HepG2 (cell line): ENCODE data around the gene RNASE2. TPM values are rescaled to one million over a fixed set of nuclear protein-coding genes. Genes with fewer than 3 reads are reported as not detected.

ENCODE experiments used
- ARNT2 ChIP-seq: sonication (generic); formaldehyde crosslinking; IDR thresholded peaks from 2 replicates; pipeline ENCODE4 v1.8.0; 2022; ENCODE audit warnings: mild to moderate bottlenecking, low read depth, missing genetic modification reagents, moderate library complexity
- ATF4 ChIP-seq, 2 experiments: fragments of 450-650 bp in 1 of 2; sonication (generic) in 1 of 2; formaldehyde crosslinking; IDR thresholded peaks; 2 replicates each; pipeline versions ENCODE4 v1.5.0 to v1.8.0; 2020 to 2022; ENCODE audit warnings: mild to moderate bottlenecking in 1 of 2, missing genetic modification reagents in 1 of 2
- ELK4 ChIP-seq: sonication (generic); formaldehyde crosslinking; IDR thresholded peaks from 2 replicates; pipeline ENCODE4 v1.9.0; 2021; ENCODE audit warnings: missing genetic modification reagents, borderline replicate concordance
- GATAD2A ChIP-seq: IDR thresholded peaks from 2 replicates; pipeline ENCODE4 v1.6.1; 2016
- GLI4 ChIP-seq: sonication (generic); formaldehyde crosslinking; IDR thresholded peaks from 2 replicates; pipeline ENCODE4 v1.5.1; 2020; ENCODE audit warnings: missing genetic modification reagents, mild to moderate bottlenecking, moderate library complexity, borderline replicate concordance
- GZF1 ChIP-seq: sonication (generic); formaldehyde crosslinking; IDR thresholded peaks from 2 replicates; pipeline ENCODE4 v1.5.1; 2020; ENCODE audit warnings: mild to moderate bottlenecking, missing genetic modification reagents
- KLF6 ChIP-seq: IDR thresholded peaks from 2 replicates; pipeline ENCODE4 v1.8.0; 2016; ENCODE audit warnings: missing biosample characterization, missing genetic modification reagents
- POLR2G ChIP-seq: fragments of 200-400 bp; formaldehyde crosslinking; IDR thresholded peaks from 2 replicates; pipeline ENCODE4 v1.6.1; 2018; ENCODE audit warnings: mild to moderate bottlenecking, low read depth, low read length, moderate library complexity
- SMAD9 ChIP-seq: sonication (generic); formaldehyde crosslinking; IDR thresholded peaks from 2 replicates; pipeline ENCODE4 v1.5.1; 2020; ENCODE audit warnings: mild to moderate bottlenecking, missing genetic modification reagents
- SRSF9 ChIP-seq: fragments of 200-400 bp; formaldehyde crosslinking; IDR thresholded peaks from 2 replicates; pipeline ENCODE4 v1.6.1; 2018; ENCODE audit warnings: borderline replicate concordance, mild to moderate bottlenecking, low read depth, low read length; ENCODE audit not compliant: insufficient read depth, poor library complexity, severe bottlenecking
- TRAFD1 ChIP-seq: sonication (generic); formaldehyde crosslinking; IDR thresholded peaks from 2 replicates; pipeline ENCODE4 v1.5.1; 2020; ENCODE audit warnings: missing genetic modification reagents, mild to moderate bottlenecking, borderline replicate concordance
- ZBTB49 ChIP-seq: sonication (generic); formaldehyde crosslinking; IDR thresholded peaks from 2 replicates; pipeline ENCODE4 v1.4.0; 2020; ENCODE audit warnings: missing genetic modification reagents, borderline replicate concordance
- ZFP37 ChIP-seq: sonication (generic); formaldehyde crosslinking; IDR thresholded peaks from 2 replicates; pipeline ENCODE4 v1.4.0; 2020; ENCODE audit warnings: missing genetic modification reagents, borderline replicate concordance
- ZHX1 ChIP-seq: sonication (generic); formaldehyde crosslinking; IDR thresholded peaks from 2 replicates; pipeline ENCODE4 v1.8.1; 2022; ENCODE audit warnings: low read depth, mild to moderate bottlenecking, missing genetic modification reagents
- ZNF331 ChIP-seq: sonication (generic); formaldehyde crosslinking; IDR thresholded peaks from 2 replicates; pipeline ENCODE4 v1.4.0; 2020; ENCODE audit warnings: missing genetic modification reagents
- ZNF430 ChIP-seq: sonication (generic); formaldehyde crosslinking; IDR thresholded peaks from 2 replicates; pipeline ENCODE4 v1.9.0; 2021; ENCODE audit warnings: mild to moderate bottlenecking, missing genetic modification reagents
- ZNF510 ChIP-seq: sonication (generic); formaldehyde crosslinking; IDR thresholded peaks from 2 replicates; pipeline ENCODE4 v1.4.0; 2020; ENCODE audit warnings: low read depth, mild to moderate bottlenecking, missing genetic modification reagents
- ZNF550 ChIP-seq: sonication (generic); formaldehyde crosslinking; IDR thresholded peaks from 2 replicates; pipeline ENCODE4 v1.4.0; 2020; ENCODE audit warnings: mild to moderate bottlenecking, missing genetic modification reagents, borderline replicate concordance
- ZNF768 ChIP-seq: sonication (generic); formaldehyde crosslinking; IDR thresholded peaks from 2 replicates; pipeline ENCODE4 v1.4.0; 2020; ENCODE audit warnings: missing genetic modification reagents
- polyA plus RNA-seq, 8 experiments: library from polyadenylated mRNA; depleted of rRNA in 3 of 8; stranded (reverse) in 7 of 8; unstranded in 1 of 8; fragments of >200 nt; fragmentation: Illumina TruSeq in 4 of 8; extraction: Trizol in 4 of 8; gene quantifications; 2 replicates each; pipeline versions ENCODE4 v1.2.1 to v1.2.3, GENCODE V29; 2011 to 2016; ENCODE audit warnings: low read depth in 4 of 8, missing spikeins in 1 of 8, mixed read lengths in 1 of 8; ENCODE audit not compliant: insufficient read depth in 1 of 8
- total RNA-seq, 5 experiments: library from RNA; depleted of rRNA; stranded (reverse); fragments of >200 nt; fragmentation: Illumina TruSeq; extraction: Trizol; gene quantifications; 2 replicates each; pipeline ENCODE4 v1.2.3, GENCODE V29; 2016; ENCODE audit warnings: low read depth in 1 of 5

The RNASE2 gene
- total and polyA plus RNA-seq, 2 of the 13 experiments (the other 11 are each of a cell fraction or from before 2014, with no cell fraction given), result 0.69 TPM; not detected in 1

- TF ChIP-seq GZF1, result no peak
- TF ChIP-seq ZBTB49 (CRISPR knock-in tag), result no peak
- TF ChIP-seq ELK4 (CRISPR knock-in tag), result 0 out of 2 replicates have a peak, but pooled peaks have one; percentile 15
- peak; percentile 62; the same call in 1 of the 2 replicates for TF ChIP-seq GATAD2A (CRISPR knock-in tag)
- 0 out of 2 replicates have a peak, but pooled peaks have one; percentile 28 for TF ChIP-seq ZFP37 (CRISPR knock-in tag)
- no peak for TF ChIP-seq SMAD9
- TF ChIP-seq POLR2G, result no peak
- no peak for TF ChIP-seq KLF6 (CRISPR knock-in tag)
- TF ChIP-seq ZNF550 (CRISPR knock-in tag), result no peak
- peak; percentile 69; the same call in 1 of the 2 replicates for TF ChIP-seq ZNF768
- TF ChIP-seq TRAFD1 (CRISPR knock-in tag), result no peak
- 0 out of 2 replicates have a peak, but pooled peaks have one; percentile 11 for TF ChIP-seq ZHX1 (CRISPR knock-in tag)
- 0 out of 4 replicates have a peak, but pooled peaks of 1 of the 2 experiments have one; percentile 25 for TF ChIP-seq ATF4 (CRISPR knock-in tag; IDR thresholded peaks at IDR 0.05)
- TF ChIP-seq GLI4, result peak; percentile 70; the same call in 1 of the 2 replicates
- 0 out of 2 replicates have a peak, but pooled peaks have one; percentile 31 for TF ChIP-seq ZNF510 (CRISPR knock-in tag)
- peak; percentile 65 for TF ChIP-seq ZNF331 (CRISPR knock-in tag)
- peak; percentile 88 for TF ChIP-seq ZNF430 (CRISPR knock-in tag)
- 0 out of 2 replicates have a peak, but pooled peaks have one; percentile 18 for TF ChIP-seq ARNT2
- no peak for TF ChIP-seq SRSF9
Observed at GRCh38 chr14:20970983-20971704, 15.9 kb downstream of the RNASE2 start (continued).
